Skeletal muscle tissue (tissue), 4 donors: ENCODE data around the gene PHTF2. TPM values are rescaled to one million over a fixed set of nuclear protein-coding genes. Genes with fewer than 3 reads are reported as not detected.
"Not testable (repeated sequence)": the region's sequence is repeated elsewhere in the genome, so short reads cannot be mapped to it uniquely, and the experiment has no call there.

ENCODE experiments used
- H3K27ac ChIP-seq: one replicate; pipeline ENCODE4 v1.7.0; 2013; ENCODE audit warnings: mild to moderate bottlenecking, low read depth, low read length, inconsistent platforms
- H3K27me3 ChIP-seq, 3 donors: one replicate each; pipeline ENCODE4 v1.7.0; 2013; ENCODE audit warnings: low read length in 3 of 3; ENCODE audit not compliant: control insufficient read depth in 3 of 3, insufficient read depth in 3 of 3
- H3K36me3 ChIP-seq, 3 donors: one replicate each; pipeline ENCODE4 v1.7.0; 2013; ENCODE audit warnings: low read length in 3 of 3; ENCODE audit not compliant: control insufficient read depth in 3 of 3, insufficient read depth in 3 of 3
- H3K4me1 ChIP-seq, 3 donors: one replicate each; pipeline ENCODE4 v1.7.0; 2013; ENCODE audit warnings: low read length in 3 of 3, mild to moderate bottlenecking in 3 of 3; ENCODE audit not compliant: control insufficient read depth in 3 of 3, insufficient read depth in 3 of 3
- H3K4me3 ChIP-seq, 3 donors: one replicate each; pipeline ENCODE4 v1.7.0; 2013; ENCODE audit warnings: low read length in 3 of 3
- H3K9ac ChIP-seq, 3 donors: one replicate each; pipeline ENCODE4 v1.7.0; 2013; ENCODE audit warnings: low read length in 3 of 3, mild to moderate bottlenecking in 3 of 3, moderate library complexity in 2 of 3, low read depth in 1 of 3
- H3K9me3 ChIP-seq, 3 donors: one replicate each; pipeline ENCODE4 v1.7.0; 2013; ENCODE audit warnings: low read length in 3 of 3; ENCODE audit not compliant: control insufficient read depth in 3 of 3
- total RNA-seq: library from RNA; depleted of rRNA; stranded (reverse); fragments of >200 nt; gene quantifications from one replicate; pipeline ENCODE4 v1.2.3, GENCODE V29; 2014
- donor health status: Osteomylitis.

Gene PHTF2
- total RNA-seq, 1 donor from 2014 or later: 14.6 TPM

GRCh38 chr7:77770316-77770715 lies 28.3 kb upstream of the PHTF2 start:
- Histone ChIP-seq H3K9me3 (no peaks in the 10 kb centered on the region), H3K27me3 (no peaks in the 10 kb centered on the region), H3K4me1 (no peaks in the 10 kb centered on the region), H3K27ac (no peak overlapping the region), H3K9ac (no peak overlapping the region), H3K4me3 (no peak overlapping the region), H3K36me3 (peaks cover 0 to 12% (median 11%) of the 10 kb centered on the region in 3 donors)

GRCh38 chr7:77771901-77772300 lies 26.7 kb upstream of the PHTF2 start:
- H3K9ac ChIP-seq: no peak overlapping the region
- H3K4me1 ChIP-seq: no peaks in the 10 kb centered on the region
- no peak overlapping the region for H3K27ac ChIP-seq
- H3K9me3 ChIP-seq: peaks cover 0 to 3% (median 0%) of the 10 kb centered on the region in 3 donors
- H3K27me3 ChIP-seq: no peaks in the 10 kb centered on the region
- H3K4me3 ChIP-seq: no peak overlapping the region
- peaks cover 2 to 20% (median 12%) of the 10 kb centered on the region in 3 donors for H3K36me3 ChIP-seq

- Histone ChIP-seq H3K36me3 (peaks cover 2 to 19% (median 10%) of the 10 kb centered on the region in 3 donors), H3K4me3 (no peak overlapping the region), H3K27me3 (no peaks in the 10 kb centered on the region), H3K4me1 (no peaks in the 10 kb centered on the region), H3K27ac (no peak overlapping the region), H3K9ac (no peak overlapping the region), H3K9me3 (peaks cover 0 to 3% (median 0%) of the 10 kb centered on the region in 3 donors)
Measured at GRCh38 chr7:77778535-77778934, 20.0 kb upstream of the PHTF2 start.

- Histone ChIP-seq H3K4me3 (no peak overlapping the region), H3K36me3 (peaks cover 0 to 11% (median 0%) of the 10 kb centered on the region in 3 donors), H3K27ac (no peak overlapping the region), H3K4me1 (no peaks in the 10 kb centered on the region), H3K27me3 (no peaks in the 10 kb centered on the region), H3K9ac (no peak overlapping the region), H3K9me3 (no peaks in the 10 kb centered on the region)
Measured at GRCh38 chr7:77782383-77782782, 16.2 kb upstream of the PHTF2 start.

GRCh38 chr7:77783111-77783510 lies 15.5 kb upstream of the PHTF2 start:
- Histone ChIP-seq H3K9ac (no peak overlapping the region), H3K9me3 (no peaks in the 10 kb centered on the region), H3K36me3 (peaks cover 0 to 11% (median 0%) of the 10 kb centered on the region in 3 donors), H3K4me1 (no peaks in the 10 kb centered on the region), H3K4me3 (no peak overlapping the region), H3K27me3 (no peaks in the 10 kb centered on the region), H3K27ac (no peak overlapping the region)

- H3K4me3 ChIP-seq: no peak overlapping the region
- H3K4me1 ChIP-seq: no peaks in the 10 kb centered on the region
- peaks cover 0 to 10% (median 0%) of the 10 kb centered on the region in 3 donors for H3K36me3 ChIP-seq
Measured at GRCh38 chr7:77783545-77783944, 15.0 kb upstream of the PHTF2 start.

GRCh38 chr7:77784426-77784825 lies 14.1 kb upstream of the PHTF2 start:
- H3K27ac ChIP-seq, H3K36me3 ChIP-seq: not testable (repeated sequence)

More at GRCh38 chr7:77783545-77783944, 15.0 kb upstream of the PHTF2 start:
- H3K27ac ChIP-seq: no peak overlapping the region
- no peak overlapping the region for H3K9ac ChIP-seq
- no peaks in the 10 kb centered on the region for H3K27me3 ChIP-seq
- H3K9me3 ChIP-seq: no peaks in the 10 kb centered on the region

GRCh38 chr7:77786018-77786417 lies 12.6 kb upstream of the PHTF2 start:
- Histone ChIP-seq H3K9me3 (no peaks in the 10 kb centered on the region), H3K9ac (no peak overlapping the region), H3K27me3 (no peaks in the 10 kb centered on the region), H3K27ac (no peak overlapping the region), H3K36me3 (peaks cover 0 to 3% (median 0%) of the 10 kb centered on the region in 3 donors), H3K4me1 (no peaks in the 10 kb centered on the region), H3K4me3 (no peak overlapping the region)

More at GRCh38 chr7:77784426-77784825, 14.1 kb upstream of the PHTF2 start:
- H3K4me1 ChIP-seq, H3K27me3 ChIP-seq, H3K9ac ChIP-seq, H3K9me3 ChIP-seq, H3K4me3 ChIP-seq: not testable (repeated sequence)

- Histone ChIP-seq H3K36me3 (peaks cover 0 to 3% (median 0%) of the 10 kb centered on the region in 3 donors), H3K27me3 (no peaks in the 10 kb centered on the region), H3K9me3 (no peaks in the 10 kb centered on the region), H3K4me1 (no peaks in the 10 kb centered on the region), H3K4me3 (no peak overlapping the region), H3K9ac (no peak overlapping the region), H3K27ac (no peak overlapping the region)
Measured at GRCh38 chr7:77786741-77787140, 11.8 kb upstream of the PHTF2 start.

- Histone ChIP-seq H3K27ac (no peak overlapping the region), H3K27me3 (no peaks in the 10 kb centered on the region), H3K9me3 (no peaks in the 10 kb centered on the region), H3K4me3 (no peak overlapping the region), H3K9ac (no peak overlapping the region), H3K36me3 (peaks cover 0 to 3% (median 0%) of the 10 kb centered on the region in 3 donors), H3K4me1 (peaks cover 0 to 3% (median 0%) of the 10 kb centered on the region in 3 donors)
Measured at GRCh38 chr7:77788327-77788902, 10.2 kb upstream of the PHTF2 start.
